K562 (cell line): ENCODE results near the gene TSR3. TPM values are rescaled to one million over a fixed set of nuclear protein-coding genes. Genes with fewer than 3 reads are reported as not detected.

Experiments
- ATAC-seq: fragments of 200-7000 bp; cut with Tn5 transposase; 3 replicates; pipeline ENCODE4 v1.9.1; 2020; ENCODE audit warnings: moderate library complexity
- BruUV-seq: library from RNA; stranded (reverse); fragments of 400-500 nt; replicated peaks from 2 replicates; lab custom pipeline; 2021; lab: Mats Ljungman, UMichigan
- CTCF ChIA-PET: fragments of 300-600 bp; formaldehyde crosslinking; extraction: SDS; loops from one replicate; lab custom pipeline; 2021; ENCODE audit warnings: low intra/inter-chr PET ratio; lab: Yijun Ruan, JAX
- POLR2A ChIA-PET: fragments of 300-600, 350-650 bp; sonication (Branson Sonifier 250); formaldehyde crosslinking; extraction: SDS; loops from one replicate; lab custom pipeline; 2021; ENCODE audit warnings: antibody characterized with exemption, inconsistent platforms; lab: Yijun Ruan, JAX
- DNase-seq, 4 experiments: peaks; one replicate each; pipeline versions ENCODE4 v3.0.0 to v3.0.0-alpha.2; 2011 to 2018; ENCODE audit warnings: low spot score in 3 of 4, mixed read lengths in 3 of 4; ENCODE audit errors: extremely low read depth in 1 of 4
- FAIRE-seq: peaks from 2 replicates; lab custom pipeline; 2011; peaks lifted over from hg19 to GRCh38; lab: Jason Lieb, UNC
- H2AFZ ChIP-seq: 2 replicates; pipeline ENCODE4 v1.6.0; 2011; ENCODE audit warnings: low read depth, low read length, control low read depth, inconsistent platforms
- H3K27ac ChIP-seq: fragments of 200-600 bp; 3 replicates; pipeline ENCODE4 v1.8.0; 2011; ENCODE audit warnings: low read depth, mild to moderate bottlenecking, control low read depth, inconsistent platforms, low read length, moderate library complexity, mixed read lengths; ENCODE audit errors: extremely low read depth
- H3K27me3 ChIP-seq, 2 experiments: fragments of 300-600 bp in 1 of 2; 2 replicates in 1 of 2; 3 replicates in 1 of 2; pipeline versions ENCODE4 v1.6.0 to v1.8.0; 2011; ENCODE audit warnings: inconsistent platforms in 2 of 2, low read length in 2 of 2, mild to moderate bottlenecking in 1 of 2, mixed read lengths in 1 of 2, moderate library complexity in 1 of 2; ENCODE audit not compliant: control insufficient read depth in 2 of 2, insufficient read depth in 2 of 2
- H3K36me3 ChIP-seq: fragments of 300-600 bp; 3 replicates; pipeline ENCODE4 v1.8.0; 2011; ENCODE audit warnings: mild to moderate bottlenecking, low read length, inconsistent platforms; ENCODE audit not compliant: control insufficient read depth, insufficient read depth
- H3K4me1 ChIP-seq, 2 experiments: fragments of 200-600 bp in 1 of 2; replicated peaks in 1 of 2; 2 replicates in 1 of 2; 3 replicates in 1 of 2; pipeline versions ENCODE4 v1.5.1 to v1.8.0; 2011; ENCODE audit warnings: inconsistent platforms in 2 of 2, low read length in 2 of 2, mild to moderate bottlenecking in 1 of 2, mixed read lengths in 1 of 2, moderate library complexity in 1 of 2; ENCODE audit not compliant: control insufficient read depth in 2 of 2, insufficient read depth in 2 of 2
- H3K4me2 ChIP-seq: 2 replicates; pipeline ENCODE4 v1.6.1; 2011; ENCODE audit warnings: low read length, control low read depth, inconsistent platforms, mixed read lengths; ENCODE audit not compliant: insufficient read depth
- H3K4me3 ChIP-seq: fragments of 200-600 bp; sonication (generic), shearing (Covaris generic); 2 replicates; pipeline ENCODE4 v1.5.1; 2016; ENCODE audit warnings: control low read depth, inconsistent platforms
- H3K79me2 ChIP-seq: fragments of 200-600 bp; 3 replicates; pipeline ENCODE4 v1.8.0; 2011; ENCODE audit warnings: low read length, inconsistent platforms; ENCODE audit not compliant: control insufficient read depth, insufficient read depth
- H3K9ac ChIP-seq, 2 experiments: 2 replicates each; pipeline versions ENCODE4 v1.6.0 to v1.6.1; 2011; ENCODE audit warnings: low read depth in 2 of 2, low read length in 2 of 2, control low read depth in 1 of 2, inconsistent platforms in 1 of 2, mild to moderate bottlenecking in 1 of 2, mixed read lengths in 1 of 2; ENCODE audit not compliant: insufficient read depth in 1 of 2
- H3K9me1 ChIP-seq: one replicate; pipeline ENCODE4 v1.6.0; 2011; ENCODE audit warnings: inconsistent platforms, mild to moderate bottlenecking, low read length, moderate library complexity; ENCODE audit not compliant: control insufficient read depth, insufficient read depth
- H3K9me3 ChIP-seq: replicated peaks from 2 replicates; pipeline ENCODE4 v1.5.1; 2011; ENCODE audit warnings: low read depth, low read length, inconsistent platforms; ENCODE audit not compliant: control insufficient read depth, insufficient read depth
- H4K20me1 ChIP-seq: replicated peaks from 2 replicates; pipeline ENCODE4 v1.6.1; 2011; ENCODE audit warnings: low read length, inconsistent platforms, mixed read lengths; ENCODE audit not compliant: control insufficient read depth, insufficient read depth
- ARID2 ChIP-seq: fragments of 450-650 bp; IDR thresholded peaks from 2 replicates; pipeline ENCODE4 v1.6.1; 2017; ENCODE audit warnings: antibody characterized with exemption, mild to moderate bottlenecking
- GTF2E2 ChIP-seq: fragments of 200-800 bp; sonication (Bioruptor generic); IDR thresholded peaks from 2 replicates; pipeline ENCODE4 v1.6.1; 2016; ENCODE audit warnings: missing genetic modification characterization, missing compliant biosample characterization
- MCM7 ChIP-seq, 2 experiments: fragments of 450-650 bp; IDR thresholded peaks; 2 replicates each; pipeline ENCODE4 v1.6.1; 2016 to 2018
- POLR2AphosphoS2 ChIP-seq: IDR thresholded peaks from 2 replicates; pipeline ENCODE4 v1.6.1; 2012; ENCODE audit warnings: low read length, improper control_type of control experiment
- RBFOX2 ChIP-seq: fragments of 200-400 bp; formaldehyde crosslinking; IDR thresholded peaks from 2 replicates; pipeline ENCODE4 v1.6.1; 2017; ENCODE audit warnings: low read depth, mild to moderate bottlenecking, low read length, moderate library complexity
- TGIF2 ChIP-seq: sonication (generic); formaldehyde crosslinking; IDR thresholded peaks from 2 replicates; pipeline ENCODE4 v1.8.1; 2022; ENCODE audit warnings: mild to moderate bottlenecking, missing genetic modification reagents, moderate library complexity
- THRAP3 ChIP-seq: fragments of 450-650 bp; IDR thresholded peaks from 2 replicates; pipeline ENCODE4 v1.6.1; 2016; ENCODE audit warnings: mild to moderate bottlenecking, inconsistent platforms, borderline replicate concordance
- WGBS: fragments of 100-300 bp; shearing (Covaris generic); methylation state at CpG from one replicate; pipeline ENCODE4 v1.1.6; 2016; ENCODE audit warnings: low coverage, mixed read lengths; ENCODE audit not compliant: insufficient coverage; ENCODE audit errors: missing lambda C conversion rate; 5-methylcytosine and 5-hydroxymethylcytosine counted together
- in situ Hi-C: fragments of 300-500 bp; cut with MboI; formaldehyde crosslinking; loops from 4 replicates; pipeline ENCODE4 v1.15.0; 2018; ENCODE audit warnings: inconsistent platforms, mixed read lengths
- intact Hi-C: fragments of 100-400 bp; cut with micrococcal nuclease; formaldehyde crosslinking; loops from 2 replicates; pipeline ENCODE4 v1.14.2; 2022
- polyA plus RNA-seq, 8 experiments: library from polyadenylated mRNA; depleted of rRNA in 4 of 8; stranded (reverse) in 5 of 8; unstranded in 3 of 8; fragments of >200 nt; fragmentation: Nextera tagmentation in 2 of 8; fragmentation: Illumina TruSeq in 1 of 8; extraction: Ambion mirVana in 2 of 8; extraction: Trizol in 1 of 8; gene quantifications; 2 replicates each; pipeline versions ENCODE4 v1.2.1 to v1.2.3, GENCODE V29; 2011 to 2014; ENCODE audit warnings: inconsistent platforms in 1 of 8, missing spikeins in 1 of 8
- total RNA-seq, 7 experiments: library from RNA; depleted of rRNA in 6 of 7; stranded (reverse); fragments of >200 nt in 6 of 7; fragmentation: Illumina TruSeq in 2 of 7; extraction: Trizol in 2 of 7; gene quantifications; 2 replicates each; pipeline versions ENCODE4 v1.2.1 to v1.2.3, GENCODE V29; 2011 to 2021; ENCODE audit warnings: low replicate concordance in 1 of 7

The TSR3 gene
- total and polyA plus RNA-seq, 9 of the 15 experiments (the other 6 are each of a cell fraction or from before 2014, with no cell fraction given), result 1.5 to 74.8 (median 16.5) TPM

DNA sequence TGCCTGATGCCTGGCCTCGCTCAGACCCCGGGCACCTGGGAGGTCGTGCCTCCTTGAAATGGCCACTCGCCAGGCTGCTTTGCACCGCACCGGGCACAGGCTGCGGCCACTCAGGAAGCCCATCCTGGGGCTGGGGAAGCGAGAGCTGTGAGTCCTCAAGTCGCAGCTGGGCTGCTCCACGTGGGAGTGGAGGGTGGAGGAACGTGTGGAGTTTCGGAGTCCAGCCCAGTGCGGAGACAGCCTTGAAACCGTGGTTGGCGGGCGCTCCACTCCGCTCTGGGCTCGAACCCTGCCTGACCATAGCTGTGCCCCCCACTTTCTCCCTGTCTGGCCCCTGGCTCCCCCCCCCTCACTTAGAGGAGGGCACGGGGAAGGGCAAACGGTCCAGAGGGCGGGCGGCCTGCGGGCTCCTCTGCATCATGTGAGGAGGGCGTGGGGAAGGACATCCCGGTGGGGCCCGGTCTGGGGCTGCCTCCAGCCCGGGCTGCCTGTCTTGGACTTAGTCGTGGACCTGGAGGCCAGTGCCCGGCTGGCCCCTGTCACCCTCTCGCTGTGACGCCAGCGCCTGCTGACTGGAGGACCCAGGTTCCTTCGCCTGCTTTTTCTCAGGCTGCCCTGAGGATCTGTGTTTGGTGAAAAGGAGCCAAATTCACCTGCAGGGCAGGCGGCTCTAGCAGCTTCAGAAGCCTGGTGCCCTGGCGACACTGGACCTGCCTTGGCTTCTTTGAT, 39.8 kb downstream of the TSR3 start (continued):
- no peak for TF ChIP-seq POLR2AphosphoS2
- no peak for TF ChIP-seq ARID2

DNA sequence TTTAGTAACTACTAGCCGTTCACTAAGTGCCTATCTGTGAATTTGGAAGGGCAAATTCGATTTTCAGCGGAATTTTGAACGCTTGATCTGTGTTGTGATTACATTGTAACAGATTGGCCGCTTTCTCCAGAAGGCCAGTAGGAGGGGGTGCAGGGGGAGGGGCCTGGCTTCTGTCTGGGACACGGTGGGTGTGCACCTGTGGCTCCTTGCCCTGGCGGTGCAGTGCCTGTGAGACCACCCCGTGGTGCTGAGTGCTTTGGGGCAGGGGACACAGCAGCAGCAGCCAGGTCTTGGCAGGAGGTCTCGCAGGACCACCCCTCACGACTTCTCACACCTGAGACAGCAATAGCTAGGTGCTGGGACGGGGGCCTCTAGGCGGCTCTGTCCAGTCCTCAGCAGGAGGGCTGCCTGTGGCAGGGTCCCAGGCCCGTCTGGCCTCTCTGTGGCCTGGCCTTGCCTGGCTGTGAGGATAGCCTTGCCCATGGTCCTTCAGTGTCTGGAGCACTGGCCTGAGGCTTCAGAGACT, 40.4 kb downstream of the TSR3 start:
- no TSS peak for BruUV-seq
- peak overlapping the region; percentile 91 for H3K4me3 ChIP-seq
- ATAC-seq (0 out of 3 replicates have a peak, but pooled peaks have one; percentile 7), FAIRE-seq (no peak)
- no peak overlapping the region for H2AFZ ChIP-seq
- in situ Hi-C loops, result no loop called here
- H3K79me2 ChIP-seq, result peaks cover 64% of the 10 kb centered on the region
- H3K36me3 ChIP-seq, result peaks cover 58% of the 10 kb centered on the region
- POLR2A ChIA-PET, result interaction anchor here (0.7 to 1.2 kb wide), 3 partner anchors 10 to 772 kb away, joined by 3 to 4 read pairs (median 3); no protein-coding TSS in a partner anchor
- H3K9me3 ChIP-seq, result no peaks in the 10 kb centered on the region
- TF ChIP-seq THRAP3 (no peak), RBFOX2 (peak; percentile 67), GTF2E2 (no peak), MCM7 (IDR thresholded peaks at IDR 0.05) (no peak), TGIF2 (CRISPR knock-in tag) (no peak)
- TF ChIP-seq, all 486 proteins: peak for 1
- H4K20me1 ChIP-seq, result peaks cover 50% of the 10 kb centered on the region
- peak overlapping the region; percentile 87 for H3K4me2 ChIP-seq
- intact Hi-C loops, result no loop called here
- no peaks in the 10 kb centered on the region for H3K27me3 ChIP-seq
- DNase-seq, result no peak
- WGBS, result 38% methylated on average over 13 of the region's 13 CpGs
- peak overlapping the region; percentile 79 to 99; a peak in 3 of 4 replicates for H3K9ac ChIP-seq
- peaks cover 12 to 63% of the 10 kb centered on the region in 2 experiments for H3K4me1 ChIP-seq
- CTCF ChIA-PET, result no interaction called here
- H3K9me1 ChIP-seq, result peaks cover 19% of the 10 kb centered on the region
- peak overlapping the region; percentile 24; the same call in 1 of the 3 replicates for H3K27ac ChIP-seq
